Stimulated activated naive CD4-positive, alpha-beta T cell treated with Interleukin-2 at 50 U/mL for 16 hours (primary cell): Measurements from ENCODE around the gene PTPRF.

Experiments
- DNase-seq: peaks from one replicate; lab custom pipeline; 2025; lab: John Stamatoyannopoulos, UW

PTPRF gene

GRCh38 chr1:43582162-43582566, 51.5 kb downstream of the PTPRF start:
- DNase-seq = no peak

DNA sequence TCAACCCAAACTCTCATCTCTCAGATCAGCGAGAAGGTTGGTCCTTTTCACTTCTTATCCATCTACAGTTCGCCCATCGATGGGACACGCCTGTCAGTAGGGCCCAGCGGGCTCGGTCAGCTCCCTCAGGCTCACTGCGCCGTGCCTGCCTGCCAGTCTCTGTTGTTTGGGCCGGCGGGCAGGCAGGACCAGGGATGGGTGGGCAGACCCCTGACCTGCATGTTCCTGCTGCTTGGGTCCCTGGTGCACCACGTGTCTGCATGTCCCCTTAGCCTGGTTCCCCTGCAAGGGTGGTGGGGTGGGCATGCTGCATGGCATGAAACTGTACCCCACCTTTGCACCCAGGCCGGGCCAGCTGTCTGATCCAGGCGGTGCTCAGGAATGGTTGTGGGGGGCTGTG, 52.4 kb downstream of the PTPRF start:
- no peak for DNase-seq

- no peak for DNase-seq
These were observed 53.5 kb downstream of the PTPRF start for GRCh38 chr1:43584204-43584603.

DNA sequence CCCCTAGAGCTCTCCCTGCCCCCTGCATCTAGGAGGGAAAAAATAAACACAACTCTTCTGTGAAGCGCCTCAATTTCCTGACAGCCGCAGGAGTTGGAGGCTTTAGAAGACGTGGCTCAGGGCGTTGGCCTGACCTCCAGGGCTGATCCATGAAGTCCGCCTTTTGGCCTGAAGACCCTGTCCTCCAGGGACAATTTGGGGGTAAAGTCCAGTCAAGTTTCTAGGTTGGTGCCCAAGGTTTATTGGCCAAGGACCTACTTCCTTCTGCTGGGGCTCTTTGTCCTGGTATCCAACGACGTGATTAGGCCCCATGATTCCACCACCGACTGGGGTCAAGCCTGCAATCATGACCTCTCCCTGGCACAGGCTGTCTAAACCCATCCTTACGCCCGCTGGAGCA, 54.9 kb downstream of the PTPRF start:
- no peak for DNase-seq

DNA sequence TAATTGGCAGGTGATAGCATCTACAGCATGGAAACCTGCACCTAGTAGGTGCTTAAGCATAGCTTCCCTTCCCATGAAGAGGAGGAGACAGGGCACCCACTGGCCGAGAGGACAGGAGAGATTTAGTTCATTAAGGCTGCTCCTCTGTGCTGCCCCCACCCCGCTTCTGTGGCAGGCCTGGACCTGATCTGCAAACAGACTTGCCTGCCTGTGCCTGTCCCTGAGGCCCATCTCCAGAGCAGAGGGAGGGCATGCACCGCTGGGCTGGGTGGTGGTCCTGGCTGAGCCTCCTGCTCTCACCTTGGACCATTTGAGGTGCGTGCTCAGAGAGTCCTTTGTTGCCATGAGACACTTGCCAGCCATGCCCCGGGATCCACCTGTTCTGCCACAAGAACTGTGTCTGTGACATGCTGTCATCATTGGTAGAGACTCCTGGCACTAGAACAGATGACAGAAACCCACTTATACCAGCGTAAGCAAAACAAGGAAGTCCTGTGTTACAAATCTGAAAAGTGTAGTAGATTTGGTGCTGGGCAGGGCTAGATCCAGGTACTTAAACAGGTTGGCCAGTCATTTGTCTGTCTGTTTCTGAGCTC, 55.6 kb downstream of the PTPRF start:
- no peak for DNase-seq

- DNase-seq = no peak
These were observed 56.3 kb downstream of the PTPRF start for GRCh38 chr1:43587001-43587400.

DNA sequence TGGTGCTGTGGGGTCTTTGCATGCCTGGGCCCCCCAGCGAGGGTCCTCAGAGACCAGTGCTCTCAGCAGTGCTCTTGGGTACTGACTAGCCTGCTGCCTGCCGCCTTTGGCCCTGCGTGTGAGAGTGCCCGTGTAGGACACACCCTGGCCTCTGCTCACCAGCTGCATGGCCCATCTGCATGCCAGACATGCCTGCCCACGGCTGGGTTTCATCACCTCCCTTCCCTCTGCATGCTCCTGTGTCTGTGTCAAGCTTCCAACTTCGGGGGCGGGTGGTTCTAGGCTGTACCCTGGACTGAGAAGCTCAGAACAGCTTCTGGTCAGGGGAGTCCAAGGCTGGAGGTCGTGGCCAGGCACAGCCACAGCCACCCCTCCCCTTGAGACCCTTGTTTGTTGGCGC, 56.9 kb downstream of the PTPRF start:
- DNase-seq = no peak

DNA sequence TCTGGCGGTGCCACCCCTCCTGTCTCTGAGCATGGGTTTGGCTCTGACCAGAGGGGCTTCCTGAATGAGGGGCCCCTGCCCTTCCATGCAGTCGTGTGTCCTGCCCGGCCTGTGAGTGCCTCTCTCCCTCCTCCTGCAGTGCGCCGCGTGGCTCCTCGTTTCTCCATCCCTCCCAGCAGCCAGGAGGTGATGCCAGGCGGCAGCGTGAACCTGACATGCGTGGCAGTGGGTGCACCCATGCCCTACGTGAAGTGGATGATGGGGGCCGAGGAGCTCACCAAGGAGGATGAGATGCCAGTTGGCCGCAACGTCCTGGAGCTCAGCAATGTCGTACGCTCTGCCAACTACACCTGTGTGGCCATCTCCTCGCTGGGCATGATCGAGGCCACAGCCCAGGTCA, 57.9 kb downstream of the PTPRF start:
- DNase-seq = no peak

GRCh38 chr1:43590388-43590925, 59.8 kb downstream of the PTPRF start:
- DNase-seq = no peak

- no peak for DNase-seq
These were observed 60.5 kb downstream of the PTPRF start for GRCh38 chr1:43591181-43591580.

DNA sequence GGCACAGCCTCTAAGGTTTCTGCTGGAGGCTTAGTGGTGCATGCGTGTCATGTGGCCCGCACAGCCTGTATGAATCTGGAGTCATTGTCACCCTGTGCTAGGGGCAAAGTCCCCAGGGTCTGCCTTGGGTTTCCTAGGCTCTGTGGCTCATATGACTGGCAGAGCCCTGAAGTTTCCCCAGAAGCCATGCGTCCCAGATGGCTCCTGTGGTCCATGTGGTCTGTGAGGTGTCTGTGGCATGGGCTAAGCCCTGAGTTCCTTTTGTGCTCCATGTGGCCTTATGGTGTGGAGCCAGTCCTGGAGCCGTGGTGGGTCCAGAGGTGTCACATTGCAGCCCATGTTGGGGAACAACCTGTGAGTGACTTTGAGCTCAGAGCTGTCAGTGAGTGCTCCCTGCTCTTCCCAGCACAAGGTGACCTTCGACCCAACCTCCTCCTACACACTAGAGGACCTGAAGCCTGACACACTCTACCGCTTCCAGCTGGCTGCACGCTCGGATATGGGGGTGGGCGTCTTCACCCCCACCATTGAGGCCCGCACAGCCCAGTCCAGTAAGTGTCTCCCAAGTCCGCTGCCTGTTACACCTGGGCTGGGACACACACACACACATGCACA, 61.5 kb downstream of the PTPRF start:
- DNase-seq = no peak

GRCh38 chr1:43592974-43593683, 62.4 kb downstream of the PTPRF start:
- no peak for DNase-seq

DNA sequence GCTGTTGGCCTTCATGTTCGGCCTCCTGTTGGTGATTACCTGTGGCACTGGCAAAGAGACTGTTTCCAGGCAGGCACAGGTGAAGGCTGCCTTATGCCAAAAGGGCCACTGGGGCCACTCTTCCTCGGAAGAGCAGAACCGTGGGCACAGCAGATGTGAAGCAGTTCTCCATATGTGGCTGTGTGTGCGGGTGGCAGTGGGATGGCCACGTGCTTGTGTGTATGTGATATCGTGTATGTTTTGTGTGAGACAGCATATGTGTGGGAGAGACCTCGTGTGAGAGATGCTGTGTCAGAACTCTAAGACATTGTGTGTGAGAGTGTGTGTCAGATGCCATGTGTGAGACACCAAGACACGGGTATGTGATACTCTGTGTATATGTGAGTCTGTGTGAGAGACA, 65.9 kb downstream of the PTPRF start:
- DNase-seq = no peak

DNA sequence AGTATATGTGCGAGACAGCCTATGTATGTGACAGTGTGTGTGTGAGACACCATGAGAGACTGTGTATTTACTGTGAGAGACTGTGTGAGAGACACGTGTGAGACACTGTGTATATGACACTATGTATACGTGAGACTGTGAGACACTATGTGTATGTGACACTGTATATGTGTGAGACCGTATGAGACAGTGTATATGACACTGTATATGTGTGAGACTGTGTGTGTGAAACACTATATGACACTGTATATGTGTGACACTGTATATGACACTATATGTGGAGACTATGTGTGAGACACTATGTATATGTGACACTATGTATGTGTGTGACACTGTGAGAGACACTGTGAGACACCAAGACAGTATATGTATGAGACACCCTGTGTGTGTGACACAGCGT, 66.3 kb downstream of the PTPRF start:
- DNase-seq = no peak

GRCh38 chr1:43597721-43598120, 67.0 kb downstream of the PTPRF start:
- no peak for DNase-seq

- DNase-seq = no peak
These were observed 67.9 kb downstream of the PTPRF start for GRCh38 chr1:43598622-43599021.

- DNase-seq = no peak
These were observed 69.6 kb downstream of the PTPRF start for GRCh38 chr1:43600033-43601020.

GRCh38 chr1:43602990-43603389, 72.3 kb downstream of the PTPRF start:
- no peak for DNase-seq

DNA sequence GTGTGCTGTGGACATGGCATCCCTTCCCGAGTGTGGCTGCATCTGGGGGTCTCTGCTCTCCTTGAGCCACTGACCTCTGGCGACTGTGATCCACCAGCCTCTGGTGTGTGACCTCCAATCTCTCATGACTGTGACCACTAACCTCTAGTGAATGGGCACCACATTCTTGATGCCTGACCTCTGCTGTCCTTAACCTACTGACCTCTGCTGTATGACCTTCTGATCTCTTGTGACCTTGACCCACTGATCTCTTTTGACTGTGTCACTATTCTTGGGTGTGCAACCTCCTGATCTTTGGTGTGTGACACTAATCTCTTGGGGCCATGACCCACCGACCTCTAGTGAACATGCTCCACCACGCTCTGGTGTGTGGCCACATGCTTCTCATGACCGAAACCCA, 73.5 kb downstream of the PTPRF start:
- DNase-seq = no peak

DNA sequence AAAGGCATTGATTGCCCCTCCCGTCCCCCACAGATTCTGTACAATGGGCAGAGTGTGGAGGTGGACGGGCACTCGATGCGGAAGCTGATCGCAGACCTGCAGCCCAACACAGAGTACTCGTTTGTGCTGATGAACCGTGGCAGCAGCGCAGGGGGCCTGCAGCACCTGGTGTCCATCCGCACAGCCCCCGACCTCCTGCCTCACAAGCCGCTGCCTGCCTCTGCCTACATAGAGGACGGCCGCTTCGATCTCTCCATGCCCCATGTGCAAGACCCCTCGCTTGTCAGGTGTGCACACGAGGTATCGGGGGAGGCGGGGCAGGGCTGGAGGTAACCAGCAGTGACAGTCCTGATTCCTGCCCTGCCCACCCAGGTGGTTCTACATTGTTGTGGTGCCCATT, 74.5 kb downstream of the PTPRF start:
- no peak for DNase-seq

DNA sequence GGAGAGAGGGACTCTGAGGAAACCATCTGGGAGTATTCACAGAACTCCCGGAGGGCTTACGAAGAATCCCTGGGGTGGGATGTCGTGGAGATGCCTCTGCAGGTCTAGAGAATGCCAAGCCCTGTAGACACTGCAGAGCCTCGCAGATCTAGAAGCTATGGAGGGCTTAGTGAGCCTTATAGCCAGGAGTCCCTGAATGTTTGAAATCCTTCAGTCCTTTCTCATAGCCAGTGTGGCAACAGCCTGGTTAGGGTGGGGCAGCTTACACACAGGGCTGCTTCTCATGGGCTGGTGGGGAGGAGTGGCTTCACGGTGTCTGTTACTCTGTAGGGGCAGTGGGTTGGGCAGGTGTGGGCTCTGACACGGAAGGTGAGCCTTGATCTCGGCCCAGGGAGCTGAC, 75.1 kb downstream of the PTPRF start:
- DNase-seq = no peak

GRCh38 chr1:43606624-43607023, 75.9 kb downstream of the PTPRF start:
- no peak for DNase-seq
